ENCODE measurements around the gene KIF26B. TPM values are rescaled to one million over a fixed set of nuclear protein-coding genes. Genes with fewer than 3 reads are reported as not detected.

Gene KIF26B
- total RNA-seq, 1 experiment from 2014 or later: 1.7 TPM

- H3K4me3 ChIP-seq (ENCODE audit: insufficient read depth, low read depth, low read length): no peak overlapping the region
- H3K36me3 ChIP-seq (replicated peaks; ENCODE audit: control insufficient read depth, insufficient read depth, low read length): no peaks in the 10 kb centered on the region
- no peaks in the 10 kb centered on the region; the same call in 1 of the 2 replicates for H3K27me3 ChIP-seq (ENCODE audit: control insufficient read depth, insufficient read depth, low read length)
Observed at GRCh38 chr1:245198748-245199516, 44.1 kb downstream of the KIF26B start.

GRCh38 chr1:245200146-245200545, 45.4 kb downstream of the KIF26B start:
- Histone ChIP-seq H3K36me3 (replicated peaks; ENCODE audit: control insufficient read depth, insufficient read depth, low read length) (no peaks in the 10 kb centered on the region), H3K4me3 (ENCODE audit: insufficient read depth, low read depth, low read length) (no peak overlapping the region), H3K27me3 (ENCODE audit: control insufficient read depth, insufficient read depth, low read length) (no peaks in the 10 kb centered on the region)
- no peak for DNase-seq

More at GRCh38 chr1:245198748-245199516, 44.1 kb downstream of the KIF26B start:
- no peak for DNase-seq

- no peak overlapping the region for H3K4me3 ChIP-seq (ENCODE audit: insufficient read depth, low read depth, low read length)
- DNase-seq: no peak
- no peaks in the 10 kb centered on the region for H3K27me3 ChIP-seq (ENCODE audit: control insufficient read depth, insufficient read depth, low read length)
- no peaks in the 10 kb centered on the region for H3K36me3 ChIP-seq (replicated peaks; ENCODE audit: control insufficient read depth, insufficient read depth, low read length)
Observed at GRCh38 chr1:245201201-245201600, 46.4 kb downstream of the KIF26B start.

GRCh38 chr1:245201827-245202226, 47.0 kb downstream of the KIF26B start:
- H3K36me3 ChIP-seq (replicated peaks; ENCODE audit: control insufficient read depth, insufficient read depth, low read length): no peaks in the 10 kb centered on the region
- no peak overlapping the region for H3K4me3 ChIP-seq (ENCODE audit: insufficient read depth, low read depth, low read length)
- no peaks in the 10 kb centered on the region for H3K27me3 ChIP-seq (ENCODE audit: control insufficient read depth, insufficient read depth, low read length)
- DNase-seq: no peak

- H3K36me3 ChIP-seq (replicated peaks; ENCODE audit: control insufficient read depth, insufficient read depth, low read length): no peaks in the 10 kb centered on the region
- no peak overlapping the region for H3K4me3 ChIP-seq (ENCODE audit: insufficient read depth, low read depth, low read length)
- DNase-seq: no peak
- H3K27me3 ChIP-seq (ENCODE audit: control insufficient read depth, insufficient read depth, low read length): no peaks in the 10 kb centered on the region
Observed at GRCh38 chr1:245205396-245205795, 50.6 kb downstream of the KIF26B start.

GRCh38 chr1:245205864-245206263, 51.1 kb downstream of the KIF26B start:
- no peaks in the 10 kb centered on the region for H3K36me3 ChIP-seq (replicated peaks; ENCODE audit: control insufficient read depth, insufficient read depth, low read length)
- H3K4me3 ChIP-seq (ENCODE audit: insufficient read depth, low read depth, low read length): no peak overlapping the region
- no peaks in the 10 kb centered on the region for H3K27me3 ChIP-seq (ENCODE audit: control insufficient read depth, insufficient read depth, low read length)
- DNase-seq: no peak

- Histone ChIP-seq H3K36me3 (replicated peaks; ENCODE audit: control insufficient read depth, insufficient read depth, low read length) (no peaks in the 10 kb centered on the region), H3K4me3 (ENCODE audit: insufficient read depth, low read depth, low read length) (no peak overlapping the region), H3K27me3 (ENCODE audit: control insufficient read depth, insufficient read depth, low read length) (no peaks in the 10 kb centered on the region; the same call in 1 of the 2 replicates)
- no peak for DNase-seq
Observed at GRCh38 chr1:245207056-245207638, 52.4 kb downstream of the KIF26B start.

- H3K36me3 ChIP-seq (replicated peaks; ENCODE audit: control insufficient read depth, insufficient read depth, low read length): no peaks in the 10 kb centered on the region
Observed at GRCh38 chr1:245207801-245208200, 53.0 kb downstream of the KIF26B start.

GRCh38 chr1:245209658-245210435, 55.1 kb downstream of the KIF26B start:
- no peak for DNase-seq
- Histone ChIP-seq H3K27me3 (ENCODE audit: control insufficient read depth, insufficient read depth, low read length) (no peaks in the 10 kb centered on the region; the same call in 1 of the 2 replicates), H3K4me3 (ENCODE audit: insufficient read depth, low read depth, low read length) (no peak overlapping the region), H3K36me3 (replicated peaks; ENCODE audit: control insufficient read depth, insufficient read depth, low read length) (no peaks in the 10 kb centered on the region)

More at GRCh38 chr1:245207801-245208200, 53.0 kb downstream of the KIF26B start:
- DNase-seq: no peak
- Histone ChIP-seq H3K4me3 (ENCODE audit: insufficient read depth, low read depth, low read length) (no peak overlapping the region), H3K27me3 (ENCODE audit: control insufficient read depth, insufficient read depth, low read length) (no peaks in the 10 kb centered on the region; the same call in 1 of the 2 replicates)

GRCh38 chr1:245211035-245211749, 56.4 kb downstream of the KIF26B start:
- H3K27me3 ChIP-seq (ENCODE audit: control insufficient read depth, insufficient read depth, low read length): no peaks in the 10 kb centered on the region; the same call in 1 of the 2 replicates
- no peaks in the 10 kb centered on the region for H3K36me3 ChIP-seq (replicated peaks; ENCODE audit: control insufficient read depth, insufficient read depth, low read length)
- no peak for DNase-seq
- no peak overlapping the region for H3K4me3 ChIP-seq (ENCODE audit: insufficient read depth, low read depth, low read length)

GRCh38 chr1:245211761-245212160, 57.0 kb downstream of the KIF26B start:
- Histone ChIP-seq H3K36me3 (replicated peaks; ENCODE audit: control insufficient read depth, insufficient read depth, low read length) (no peaks in the 10 kb centered on the region), H3K4me3 (ENCODE audit: insufficient read depth, low read depth, low read length) (no peak overlapping the region), H3K27me3 (ENCODE audit: control insufficient read depth, insufficient read depth, low read length) (no peaks in the 10 kb centered on the region; the same call in 1 of the 2 replicates)
- DNase-seq: no peak

GRCh38 chr1:245212221-245212710, 57.5 kb downstream of the KIF26B start:
- no peak for DNase-seq
- H3K4me3 ChIP-seq (ENCODE audit: insufficient read depth, low read depth, low read length): no peak overlapping the region
- H3K27me3 ChIP-seq (ENCODE audit: control insufficient read depth, insufficient read depth, low read length): no peaks in the 10 kb centered on the region; the same call in 1 of the 2 replicates
- H3K36me3 ChIP-seq (replicated peaks; ENCODE audit: control insufficient read depth, insufficient read depth, low read length): no peaks in the 10 kb centered on the region

GRCh38 chr1:245213066-245213831, 58.5 kb downstream of the KIF26B start:
- H3K27me3 ChIP-seq (ENCODE audit: control insufficient read depth, insufficient read depth, low read length): no peaks in the 10 kb centered on the region; the same call in 1 of the 2 replicates
- H3K4me3 ChIP-seq (ENCODE audit: insufficient read depth, low read depth, low read length): no peak overlapping the region
- DNase-seq: no peak
- no peaks in the 10 kb centered on the region for H3K36me3 ChIP-seq (replicated peaks; ENCODE audit: control insufficient read depth, insufficient read depth, low read length)
